Loucy (cell line): Measurements from ENCODE around the gene PPP1CB.

Experiments used
- H2AFZ ChIP-seq: fragments of 200-600 bp; sonication (generic); 2 replicates; pipeline ENCODE4 v1.6.0; 2016; ENCODE audit warnings: antibody characterized with exemption, mild to moderate bottlenecking, low read length, moderate library complexity
- H3F3A ChIP-seq: fragments of 200-600 bp; 2 replicates; pipeline ENCODE4 v1.6.0; 2016; ENCODE audit warnings: antibody characterized with exemption, low read depth, mild to moderate bottlenecking
- H3K27me3 ChIP-seq: fragments of 200-600 bp; sonication (generic); 2 replicates; pipeline ENCODE4 v1.6.1; 2014; ENCODE audit warnings: low read length, mild to moderate bottlenecking; ENCODE audit not compliant: insufficient read depth, poor library complexity, severe bottlenecking
- H3K36me3 ChIP-seq: fragments of 200-600 bp; sonication (generic); 2 replicates; pipeline ENCODE4 v1.6.1; 2016; ENCODE audit warnings: low read length; ENCODE audit not compliant: insufficient read depth
- H3K4me1 ChIP-seq: fragments of 200-600 bp; sonication (generic); 2 replicates; pipeline ENCODE4 v1.5.1; 2014; ENCODE audit warnings: low read length, mild to moderate bottlenecking; ENCODE audit not compliant: insufficient read depth, poor library complexity, severe bottlenecking
- H3K4me2 ChIP-seq: fragments of 200-600 bp; sonication (generic); 2 replicates; pipeline ENCODE4 v1.6.0; 2014; ENCODE audit warnings: antibody characterized with exemption, low read length, low read depth, mild to moderate bottlenecking; ENCODE audit not compliant: poor library complexity, severe bottlenecking
- H3K4me3 ChIP-seq: fragments of 200-600 bp; sonication (generic); 2 replicates; pipeline ENCODE4 v1.5.1; 2014; ENCODE audit warnings: low read length, mild to moderate bottlenecking, mixed read lengths; ENCODE audit not compliant: poor library complexity, severe bottlenecking
- H3K79me2 ChIP-seq: fragments of 200-600 bp; sonication (generic); 2 replicates; pipeline ENCODE4 v1.6.1; 2014; ENCODE audit warnings: low read length; ENCODE audit not compliant: insufficient read depth
- H3K9ac ChIP-seq: fragments of 200-600 bp; sonication (generic); 2 replicates; pipeline ENCODE4 v1.6.0; 2014; ENCODE audit warnings: mild to moderate bottlenecking, low read depth, low read length, moderate library complexity; ENCODE audit not compliant: poor library complexity, severe bottlenecking
- H3K9me2 ChIP-seq: fragments of 200-600 bp; sonication (generic); replicated peaks from 2 replicates; pipeline ENCODE4 v1.6.1; 2016; ENCODE audit warnings: low read depth, low read length, mixed read lengths
- H3K9me3 ChIP-seq: fragments of 200-600 bp; sonication (generic); 2 replicates; pipeline ENCODE4 v1.6.1; 2014; ENCODE audit warnings: mild to moderate bottlenecking, antibody characterized with exemption, low read length, low read depth; ENCODE audit not compliant: insufficient read depth
- H4K20me1 ChIP-seq: fragments of 200-600 bp; sonication (generic); 2 replicates; pipeline ENCODE4 v1.6.0; 2014; ENCODE audit warnings: antibody characterized with exemption, low read length, mild to moderate bottlenecking; ENCODE audit not compliant: insufficient read depth, poor library complexity, severe bottlenecking
- CTCF ChIP-seq: fragments of 200-600 bp; sonication (generic); conservative IDR thresholded peaks from 2 replicates; pipeline ENCODE4 v1.5.1; 2014; ENCODE audit warnings: mild to moderate bottlenecking, antibody characterized with exemption, low read length
- EZH2phosphoT487 ChIP-seq: fragments of 200-600 bp; IDR thresholded peaks from 2 replicates; pipeline ENCODE4 v1.6.1; 2018; ENCODE audit warnings: antibody characterized with exemption, mild to moderate bottlenecking, moderate library complexity, borderline replicate concordance

The PPP1CB gene

DNA sequence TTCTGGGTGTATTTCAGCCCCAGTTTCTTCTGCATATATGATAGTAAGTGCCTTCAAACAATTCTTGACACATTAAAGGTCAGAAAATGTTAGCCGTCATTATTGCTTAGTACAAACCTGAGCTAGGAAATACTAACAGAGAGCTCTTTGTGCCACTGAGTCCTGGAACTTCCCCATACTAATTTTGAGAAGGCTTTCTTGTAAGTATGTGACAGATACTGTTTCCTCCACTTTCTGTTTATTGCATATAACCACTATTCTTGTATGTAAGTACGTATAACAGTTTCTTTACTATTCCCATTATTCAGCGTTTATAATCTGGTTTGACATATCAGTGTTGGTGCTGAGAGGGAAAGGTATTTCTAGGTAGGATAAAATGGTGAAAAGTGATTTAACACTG is 9.8 kb downstream of the PPP1CB start:
- no peaks in the 10 kb centered on the region for H3K9me2 ChIP-seq
- peaks cover 99% of the 10 kb centered on the region for H4K20me1 ChIP-seq

DNA sequence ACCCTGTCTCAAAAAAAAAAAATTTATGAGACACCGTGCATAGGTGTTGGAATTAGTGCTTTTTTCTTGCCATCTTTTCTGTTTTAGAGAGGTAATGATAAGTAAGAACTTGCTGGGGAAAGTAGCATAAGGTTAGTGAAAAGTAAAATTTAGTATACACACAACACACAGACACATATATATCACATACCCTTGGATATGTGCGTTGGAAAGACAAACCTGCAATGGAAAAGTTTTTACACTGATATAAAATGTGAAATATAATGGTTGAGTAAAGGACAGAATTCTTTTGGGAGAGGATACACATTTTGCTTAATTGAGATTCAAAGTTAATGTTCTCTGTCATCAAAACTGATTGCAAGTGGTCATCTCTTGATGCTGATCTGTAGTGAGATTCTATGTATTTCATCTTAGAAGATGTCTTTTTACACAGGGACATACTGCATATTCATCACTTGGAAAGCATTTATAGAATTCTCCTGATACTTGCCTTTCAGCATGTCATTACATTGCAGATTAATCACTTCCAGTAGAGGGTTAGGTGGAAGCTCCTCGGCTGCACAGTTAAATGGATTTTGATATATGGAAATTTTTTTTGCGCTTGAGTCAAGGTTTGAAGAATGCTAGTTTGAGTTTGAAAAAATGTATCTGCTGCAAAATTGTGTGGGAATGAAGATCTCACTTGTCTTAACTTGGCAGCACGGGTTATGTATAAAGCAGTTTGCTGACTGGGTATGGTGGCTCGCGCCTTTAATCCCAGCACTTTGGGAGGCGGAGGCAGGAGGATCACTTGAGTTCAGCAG is 13.5 kb downstream of the PPP1CB start:
- H3F3A ChIP-seq = no peaks in the 10 kb centered on the region
- no peaks in the 10 kb centered on the region for H3K9me3 ChIP-seq
- H3K9ac ChIP-seq = no peak overlapping the region
- H3K36me3 ChIP-seq = peaks cover 22% of the 10 kb centered on the region; the same call in 1 of the 2 replicates
- no peak overlapping the region for H3K4me2 ChIP-seq
- peaks cover 99% of the 10 kb centered on the region for H4K20me1 ChIP-seq
- no peak overlapping the region for H2AFZ ChIP-seq
- TF ChIP-seq EZH2phosphoT487 (no peak), CTCF (no peak)
- no peaks in the 10 kb centered on the region for H3K9me2 ChIP-seq
- peaks cover 100% of the 10 kb centered on the region for H3K79me2 ChIP-seq
- no peaks in the 10 kb centered on the region for H3K27me3 ChIP-seq
- no peak overlapping the region for H3K4me3 ChIP-seq
- peaks cover 5% of the 10 kb centered on the region for H3K4me1 ChIP-seq

More for the DNA sequence above, 9.8 kb downstream of the PPP1CB start:
- peaks cover 24% of the 10 kb centered on the region for H3K4me1 ChIP-seq
- no peak overlapping the region for H3K4me2 ChIP-seq
- no peak overlapping the region for H2AFZ ChIP-seq
- TF ChIP-seq CTCF (no peak), EZH2phosphoT487 (no peak)
- no peaks in the 10 kb centered on the region for H3K9me3 ChIP-seq
- H3K36me3 ChIP-seq = peaks cover 37% of the 10 kb centered on the region; the same call in 1 of the 2 replicates
- H3K9ac ChIP-seq = no peak overlapping the region
- peaks cover 100% of the 10 kb centered on the region for H3K79me2 ChIP-seq
- H3K4me3 ChIP-seq = no peak overlapping the region
- H3K27me3 ChIP-seq = no peaks in the 10 kb centered on the region
- H3F3A ChIP-seq = no peaks in the 10 kb centered on the region

DNA sequence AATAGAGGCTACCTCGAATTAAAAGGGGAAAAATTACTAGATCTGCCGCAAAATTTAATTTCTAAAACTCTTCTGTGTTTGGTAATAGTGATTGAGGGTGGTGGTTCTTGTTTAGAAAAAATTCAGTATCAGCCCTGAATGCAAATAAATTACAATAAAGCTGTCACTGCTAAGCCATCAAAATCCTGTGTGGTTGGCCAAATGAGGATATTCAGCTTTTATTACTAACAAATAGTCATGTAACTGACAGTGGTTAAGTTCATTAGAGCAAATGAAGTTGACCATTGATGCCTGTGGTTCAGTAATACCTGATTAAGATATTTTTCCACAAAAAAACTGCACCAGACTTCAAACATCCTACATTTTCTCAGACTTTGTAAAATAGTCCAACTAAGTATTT is 14.4 kb downstream of the PPP1CB start:
- no peaks in the 10 kb centered on the region for H3F3A ChIP-seq
- no peaks in the 10 kb centered on the region for H3K27me3 ChIP-seq
- no peaks in the 10 kb centered on the region for H3K9me3 ChIP-seq
- TF ChIP-seq CTCF = no peak
- TF ChIP-seq EZH2phosphoT487 = no peak
- H3K79me2 ChIP-seq = peaks cover 100% of the 10 kb centered on the region
- H3K36me3 ChIP-seq = peaks cover 13% of the 10 kb centered on the region; the same call in 1 of the 2 replicates
- H3K9me2 ChIP-seq = no peaks in the 10 kb centered on the region
- H2AFZ ChIP-seq = no peak overlapping the region
- no peak overlapping the region for H3K9ac ChIP-seq
- peaks cover 99% of the 10 kb centered on the region for H4K20me1 ChIP-seq
- H3K4me1 ChIP-seq = peaks cover 5% of the 10 kb centered on the region
- H3K4me3 ChIP-seq = no peak overlapping the region
- no peak overlapping the region for H3K4me2 ChIP-seq
